Umbilical cord (tissue), 2 donors: ENCODE results near the gene FMN2. TPM values are rescaled to one million over a fixed set of nuclear protein-coding genes. Genes with fewer than 3 reads are reported as not detected.

Experiments used
- DNase-seq: peaks from one replicate; pipeline ENCODE4 v3.0.0-alpha.2; 2015; ENCODE audit warnings: low spot score
- total RNA-seq: library from RNA; depleted of rRNA; stranded (reverse); fragments of >200 nt; gene quantifications from one replicate; pipeline ENCODE4 v1.2.3, GENCODE V29; 2014; ENCODE audit warnings: low replicate concordance; ENCODE audit not compliant: insufficient read depth

The FMN2 gene
- total RNA-seq, 1 donor from 2014 or later = 6.5 TPM

DNA sequence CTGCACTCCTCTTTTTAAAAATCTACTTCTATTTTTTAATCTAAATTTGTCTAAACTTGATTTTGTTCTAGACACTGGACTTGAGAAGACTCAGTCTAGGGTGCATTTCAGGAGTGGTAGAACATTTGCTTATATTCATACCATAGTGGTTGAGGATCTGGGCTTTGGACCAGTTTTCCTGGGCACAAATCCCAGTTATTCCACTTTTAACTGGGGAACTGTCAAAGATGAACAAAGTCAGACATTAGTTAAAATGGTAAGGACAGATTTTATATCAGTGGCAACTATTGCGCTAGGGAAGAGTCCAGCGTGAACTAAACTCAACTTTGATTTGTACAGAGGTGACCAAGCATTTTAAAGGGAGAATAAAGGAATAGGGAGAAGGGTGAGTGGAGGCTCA lies 102.4 kb downstream of the FMN2 start:
- DNase-seq = peak; percentile 52

DNA sequence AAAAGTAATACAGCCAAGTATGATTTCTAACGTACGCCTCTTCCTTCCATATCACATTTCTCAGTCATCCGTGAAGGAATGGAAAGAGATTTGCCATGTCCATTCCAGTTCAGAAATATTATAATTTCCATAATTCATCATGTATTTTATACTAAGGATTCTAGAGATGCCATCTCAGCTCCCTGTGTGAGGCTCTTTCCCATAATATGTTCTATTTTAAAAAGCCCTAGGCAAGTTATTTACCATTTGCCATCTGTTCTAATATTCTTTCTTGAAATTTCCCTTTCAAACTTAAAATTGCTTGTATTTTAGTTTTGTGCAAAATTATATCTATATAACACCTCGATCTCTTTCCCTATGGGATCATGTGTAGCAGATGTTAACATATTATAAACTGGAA lies 106.7 kb downstream of the FMN2 start:
- no peak for DNase-seq

DNA sequence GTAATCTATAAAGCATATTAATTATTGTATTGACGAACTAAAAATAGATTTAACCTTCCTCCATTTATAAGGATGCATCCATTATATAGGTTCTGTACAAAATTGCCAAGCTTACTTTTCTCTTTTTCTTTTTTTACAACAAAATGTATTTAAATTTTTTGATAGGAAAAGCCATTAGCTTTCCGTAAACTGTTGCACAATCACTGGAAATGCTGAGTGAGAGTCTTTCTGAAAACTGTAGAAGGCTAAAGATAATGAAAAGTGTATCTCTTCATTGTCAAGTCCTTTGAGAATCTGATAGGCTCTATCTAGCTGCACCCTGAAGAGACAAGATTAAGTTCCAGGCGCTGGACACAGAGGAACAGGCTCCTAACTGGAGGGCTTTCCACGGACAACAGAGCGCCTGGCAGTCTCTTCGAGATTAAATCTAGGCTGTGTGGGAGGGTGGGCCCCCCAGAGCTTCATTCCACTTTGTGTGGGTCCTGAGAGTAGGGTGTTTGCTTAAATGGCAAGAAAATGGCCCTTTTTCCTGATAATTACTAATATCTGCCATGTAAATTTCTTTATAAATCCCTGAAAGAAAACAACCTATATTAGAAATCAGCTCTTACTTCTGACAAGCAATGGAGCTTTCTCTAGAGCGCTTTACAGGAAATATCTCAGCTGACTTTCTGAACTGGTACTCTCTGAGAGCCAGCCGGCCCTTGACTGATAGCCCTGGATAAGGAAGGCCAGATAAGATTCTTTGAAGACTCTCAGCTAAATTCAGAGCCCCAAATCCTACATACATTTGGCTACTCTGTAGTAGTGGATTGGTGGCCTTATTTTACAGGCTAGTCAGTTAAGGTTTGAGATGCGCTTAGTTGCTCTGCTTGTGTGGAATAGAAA lies 108.3 kb downstream of the FMN2 start:
- peak; percentile 69 for DNase-seq

DNA sequence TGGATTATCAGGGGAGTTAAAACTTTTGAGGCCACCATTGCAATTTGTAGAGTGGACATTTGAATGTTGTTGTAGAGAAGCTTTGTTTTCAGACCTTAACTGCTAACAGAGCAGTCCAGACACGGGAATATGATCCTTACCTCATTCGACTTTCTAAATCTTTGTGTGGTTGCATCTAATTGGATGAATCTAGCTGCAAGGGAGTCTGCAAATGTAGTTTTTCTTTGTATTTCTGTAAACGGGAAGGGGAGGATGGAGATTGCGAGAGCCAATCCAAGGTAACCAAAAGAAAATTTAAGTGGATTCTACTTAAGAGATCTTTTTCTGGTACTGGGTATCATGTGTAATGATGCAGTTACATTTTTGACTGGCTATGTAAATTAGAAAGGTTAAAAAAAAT lies 110.2 kb downstream of the FMN2 start:
- DNase-seq = no peak

DNA sequence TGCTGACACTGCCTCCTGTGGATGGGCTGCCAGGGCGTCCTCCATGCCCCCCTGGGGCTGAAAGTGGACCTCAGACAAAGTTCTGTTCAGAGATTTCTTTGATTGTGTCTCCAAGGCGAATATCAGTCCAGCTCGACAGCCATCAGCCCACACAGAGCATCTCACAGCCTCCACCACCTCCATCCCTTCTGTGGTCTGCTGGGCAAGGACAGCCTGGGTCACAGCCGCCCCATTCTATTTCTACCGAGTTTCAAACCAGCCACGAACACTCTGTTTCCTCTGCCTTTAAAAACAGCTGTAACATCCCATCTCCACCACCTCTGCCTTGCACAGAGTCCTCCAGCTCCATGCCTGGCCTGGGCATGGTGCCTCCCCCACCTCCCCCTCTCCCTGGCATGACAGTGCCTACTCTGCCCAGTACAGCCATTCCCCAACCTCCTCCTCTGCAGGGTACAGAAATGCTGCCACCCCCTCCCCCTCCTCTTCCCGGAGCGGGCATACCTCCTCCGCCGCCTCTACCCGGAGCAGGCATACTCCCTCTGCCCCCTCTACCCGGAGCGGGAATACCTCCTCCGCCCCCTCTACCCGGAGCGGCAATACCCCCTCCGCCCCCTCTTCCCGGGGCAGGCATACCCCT lies 115.5 kb downstream of the FMN2 start:
- DNase-seq = no peak

DNA sequence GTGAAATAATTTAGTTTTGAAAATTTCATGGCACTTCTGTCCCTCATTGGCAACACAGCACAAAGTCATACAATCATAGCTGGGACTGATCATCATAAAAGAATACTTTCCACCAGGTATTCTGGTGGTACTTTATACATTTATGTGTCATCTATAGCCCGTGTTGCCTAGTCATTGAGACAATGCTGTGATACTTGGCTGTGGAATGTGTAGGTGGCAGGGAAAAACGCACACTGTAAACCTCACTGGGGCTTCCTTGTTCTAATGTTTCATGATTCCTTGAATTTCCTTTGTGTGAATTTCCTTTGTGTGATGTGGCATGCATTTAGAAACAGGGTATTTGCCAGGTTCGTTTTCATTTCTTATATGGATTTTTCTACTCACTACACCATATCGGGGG lies 118.3 kb downstream of the FMN2 start:
- DNase-seq = no peak

DNA sequence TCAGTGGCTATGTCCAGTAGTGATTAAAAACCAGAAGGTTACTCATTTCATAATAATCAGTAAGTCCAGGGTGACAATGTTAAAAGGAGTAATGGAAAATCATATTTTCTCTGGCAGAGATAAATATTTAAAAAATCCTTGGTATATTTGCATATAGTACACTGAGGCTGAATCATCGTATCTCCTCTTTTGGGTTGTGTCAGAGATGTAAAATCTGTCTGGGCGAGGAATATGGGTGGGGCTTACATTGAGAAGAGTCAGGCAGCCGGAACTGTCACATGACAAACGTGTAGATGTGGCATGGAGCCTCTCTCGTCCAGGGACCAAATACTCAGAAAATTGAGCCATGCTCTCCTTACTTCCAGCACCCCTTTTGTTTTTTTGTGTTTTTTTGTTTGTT lies 120.9 kb downstream of the FMN2 start:
- DNase-seq = no peak

DNA sequence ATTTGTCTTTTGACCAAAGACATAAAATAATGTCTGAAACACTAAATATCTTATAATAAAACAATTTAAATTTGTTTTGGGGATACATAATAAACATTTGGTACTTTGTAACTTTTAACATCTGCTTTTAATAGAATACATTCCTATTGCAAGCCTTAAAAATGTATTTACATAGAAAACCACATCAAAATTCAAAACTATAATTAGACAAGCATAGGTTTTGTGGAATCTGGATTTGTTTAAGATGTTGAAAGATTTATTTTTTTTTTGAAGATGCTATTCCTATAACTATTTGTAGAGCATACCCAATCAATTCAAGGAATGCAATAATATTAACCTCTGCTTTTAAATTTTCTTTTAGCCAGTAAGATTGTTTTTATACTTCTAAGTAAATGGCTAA lies 125.7 kb downstream of the FMN2 start:
- DNase-seq = no peak

DNA sequence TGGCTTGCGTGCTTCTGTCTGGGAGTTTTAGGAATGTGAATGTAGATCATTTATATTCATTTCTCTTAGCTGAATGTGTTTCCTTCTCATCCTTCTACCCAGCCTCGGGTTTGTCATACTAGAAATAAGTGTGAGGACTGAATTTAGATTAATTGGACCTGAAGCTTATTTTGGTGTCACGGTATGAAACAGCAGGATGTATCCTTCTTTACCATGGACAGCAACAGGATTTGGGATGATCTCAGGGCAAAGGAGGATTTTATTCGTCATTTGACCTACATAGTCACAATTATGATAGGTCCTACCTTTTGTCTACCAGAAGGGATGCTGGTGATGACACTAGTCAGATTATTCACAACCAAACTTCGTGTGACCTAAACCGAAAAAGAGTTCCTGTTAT lies 127.4 kb downstream of the FMN2 start:
- DNase-seq = no peak

DNA sequence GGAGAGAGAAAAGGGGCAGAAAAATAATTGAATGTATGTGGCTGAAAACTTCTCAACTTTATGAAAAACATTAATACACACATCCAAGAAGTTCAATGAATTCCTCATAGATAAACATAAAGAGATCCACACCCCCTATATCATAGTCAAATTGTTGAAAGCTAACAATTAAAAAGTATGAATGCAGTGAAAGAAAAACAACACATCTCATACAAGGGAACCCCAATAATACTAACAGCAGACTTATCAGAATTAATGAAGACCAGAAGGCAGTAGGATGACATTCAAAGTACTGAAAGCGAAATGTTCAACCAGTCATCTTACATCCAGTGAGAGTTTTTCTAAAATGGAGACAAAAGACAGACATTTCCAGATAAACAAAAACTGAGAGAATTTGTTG lies 134.4 kb downstream of the FMN2 start:
- DNase-seq = no peak

DNA sequence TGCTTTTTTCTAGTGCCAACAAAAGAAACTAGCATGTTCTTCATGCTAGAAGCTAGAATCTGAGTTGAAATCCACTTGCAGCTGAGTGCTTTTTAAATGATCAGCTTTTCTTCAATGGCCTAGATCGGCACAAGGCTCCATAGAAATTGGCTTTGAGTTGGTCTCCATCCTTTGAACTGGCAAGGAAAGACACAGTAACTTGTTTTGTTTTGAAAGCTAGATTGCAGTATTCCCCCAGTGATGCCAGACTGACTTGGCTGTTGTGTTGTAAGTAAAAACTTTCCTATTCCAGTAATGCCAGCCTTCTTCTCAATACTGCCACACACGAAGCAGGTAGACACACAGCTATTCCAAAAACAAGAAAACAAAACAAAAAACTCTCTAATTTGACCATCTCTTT lies 139.1 kb downstream of the FMN2 start:
- DNase-seq = no peak

DNA sequence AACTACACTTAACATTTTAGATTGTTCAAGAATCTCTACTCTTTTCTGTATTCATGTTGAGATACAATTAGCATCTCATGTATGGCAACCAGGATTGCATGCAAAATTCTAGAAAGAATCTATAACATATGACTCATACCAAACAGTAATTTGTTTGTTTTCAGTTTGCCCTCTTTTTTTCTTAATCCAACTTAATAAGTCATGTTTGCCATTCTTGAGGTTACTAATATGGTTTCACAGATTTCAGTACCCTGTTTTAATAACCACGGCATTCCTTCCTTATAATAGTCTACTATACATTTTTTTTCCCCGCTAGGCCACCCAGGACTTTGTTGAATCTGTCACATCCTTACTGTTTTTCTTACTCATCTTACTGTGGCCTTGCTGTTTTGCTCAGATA lies 140.8 kb downstream of the FMN2 start:
- DNase-seq = no peak

DNA sequence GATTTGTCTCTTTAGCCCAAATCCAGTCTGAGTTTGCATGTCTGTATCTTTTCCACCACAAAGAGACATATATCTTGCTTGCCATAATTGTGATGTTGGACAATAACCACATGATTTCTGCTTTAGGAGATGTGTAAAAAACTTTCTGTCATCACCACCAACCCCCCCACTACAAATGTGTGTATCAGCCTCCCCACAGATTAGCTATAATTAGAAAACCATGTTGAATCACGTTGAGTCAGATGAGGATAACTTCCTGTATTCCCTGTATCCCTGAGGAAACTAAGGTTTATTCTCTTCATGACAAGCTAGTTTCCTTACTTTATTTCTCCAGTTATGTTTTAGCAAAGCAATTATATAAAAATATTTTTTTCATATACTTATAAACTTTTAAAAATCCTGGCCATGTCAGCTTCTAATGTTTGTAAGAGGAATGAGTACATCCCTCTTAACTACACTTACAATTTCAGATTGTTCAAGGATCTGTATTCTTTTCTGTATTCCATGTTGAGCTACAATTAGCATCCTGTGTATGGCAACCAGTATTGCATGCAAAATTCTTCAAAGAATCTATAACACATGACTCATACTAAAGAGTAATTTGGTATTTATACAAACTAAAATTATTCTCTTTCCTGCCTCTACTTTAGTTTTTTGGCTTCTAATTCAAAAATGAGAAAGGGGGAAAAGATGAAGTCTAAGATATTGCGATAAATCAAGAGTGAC lies 143.0 kb downstream of the FMN2 start:
- no peak for DNase-seq

DNA sequence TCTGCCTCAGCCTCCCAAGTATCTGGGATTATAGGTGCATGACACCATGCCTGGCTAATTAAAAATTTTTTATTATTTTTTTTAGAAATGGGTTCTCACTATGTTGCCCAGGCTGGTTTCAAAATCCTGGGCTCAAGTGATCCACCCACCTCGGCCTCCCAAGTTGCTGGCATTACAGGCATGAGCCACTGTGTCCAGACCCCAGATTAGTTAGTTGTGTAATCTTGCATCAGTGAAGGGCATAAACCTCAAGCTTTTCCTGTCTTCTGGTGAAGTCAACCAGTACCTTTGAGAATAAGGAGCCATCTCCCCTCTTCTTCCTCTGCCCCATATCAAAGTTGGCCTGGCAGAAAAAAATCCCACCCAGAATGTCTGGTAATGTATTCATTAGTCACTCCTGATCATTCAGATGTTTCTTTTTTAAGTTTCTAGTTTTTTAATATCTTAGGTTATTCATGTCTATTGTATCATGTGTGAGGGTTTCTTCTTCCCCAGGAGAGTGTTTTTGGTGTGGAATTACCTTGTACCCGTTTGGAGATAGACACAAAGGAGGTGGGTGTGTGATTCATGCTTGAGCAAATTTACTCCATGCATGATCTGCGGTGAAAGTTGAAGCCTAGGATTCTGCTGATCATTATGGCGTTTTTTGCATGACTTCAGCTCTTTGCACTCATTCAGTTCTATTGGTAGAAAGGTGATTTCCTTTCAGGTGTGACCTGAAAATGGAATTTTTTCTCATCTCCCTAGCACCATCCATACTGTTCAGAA lies 144.0 kb downstream of the FMN2 start:
- DNase-seq = no peak

DNA sequence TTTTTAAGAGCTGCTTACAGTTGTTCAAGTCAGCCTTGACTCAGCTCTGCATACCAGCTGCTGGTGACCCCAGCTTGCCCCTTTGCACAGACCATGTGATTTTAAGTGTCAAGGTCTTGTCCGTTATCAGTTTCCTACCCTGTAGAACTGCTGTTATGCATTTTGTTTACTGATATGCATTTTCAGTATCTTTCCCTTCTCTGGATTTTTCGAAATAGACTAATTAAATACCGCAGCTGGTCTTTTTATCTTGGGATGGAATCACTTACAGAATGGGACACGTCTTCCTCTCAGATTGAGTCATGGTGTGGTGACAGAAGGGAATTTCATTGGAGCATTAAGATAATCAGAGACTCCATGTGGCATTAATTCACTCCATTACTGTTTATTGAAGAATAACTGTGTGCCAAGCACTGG lies 145.6 kb downstream of the FMN2 start:
- peak; percentile 17 for DNase-seq

DNA sequence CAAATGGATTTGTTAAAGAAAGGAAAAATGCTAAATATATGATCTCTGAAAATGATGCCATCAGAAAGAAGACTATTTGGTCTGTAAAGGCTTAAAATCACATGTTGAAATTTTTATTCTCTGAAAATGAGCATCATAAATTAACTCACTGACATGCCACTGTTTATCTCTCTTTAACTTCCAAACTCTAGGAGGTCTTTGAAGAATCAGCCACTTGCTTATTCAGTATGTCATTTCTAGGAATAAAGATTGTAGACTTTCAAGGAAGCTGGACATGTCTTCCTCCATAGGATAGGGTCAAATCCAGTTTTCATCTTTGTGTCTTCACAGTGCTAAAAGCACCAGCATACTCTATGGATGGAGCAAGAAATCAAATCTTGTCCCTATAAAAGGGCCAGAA lies 147.6 kb downstream of the FMN2 start:
- DNase-seq = no peak

DNA sequence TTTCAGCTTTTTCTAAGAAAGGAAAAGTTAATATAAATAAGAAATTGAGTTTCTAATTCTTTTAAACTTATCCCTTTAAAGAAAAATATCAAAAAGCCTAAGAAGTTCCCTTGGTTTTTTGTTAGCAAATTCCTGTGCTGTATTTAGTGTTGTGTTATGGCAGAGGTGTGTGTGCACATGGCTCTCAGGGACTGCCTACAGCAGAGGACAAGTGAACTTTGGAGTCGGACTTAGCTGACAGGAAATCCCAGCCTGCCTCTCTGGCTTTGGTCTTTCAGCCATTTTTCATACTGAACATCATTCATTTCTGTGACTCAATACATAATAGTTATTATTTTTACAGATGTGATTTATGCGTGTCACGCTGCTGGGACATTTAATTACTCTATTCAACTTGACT lies 149.6 kb downstream of the FMN2 start:
- no peak for DNase-seq

DNA sequence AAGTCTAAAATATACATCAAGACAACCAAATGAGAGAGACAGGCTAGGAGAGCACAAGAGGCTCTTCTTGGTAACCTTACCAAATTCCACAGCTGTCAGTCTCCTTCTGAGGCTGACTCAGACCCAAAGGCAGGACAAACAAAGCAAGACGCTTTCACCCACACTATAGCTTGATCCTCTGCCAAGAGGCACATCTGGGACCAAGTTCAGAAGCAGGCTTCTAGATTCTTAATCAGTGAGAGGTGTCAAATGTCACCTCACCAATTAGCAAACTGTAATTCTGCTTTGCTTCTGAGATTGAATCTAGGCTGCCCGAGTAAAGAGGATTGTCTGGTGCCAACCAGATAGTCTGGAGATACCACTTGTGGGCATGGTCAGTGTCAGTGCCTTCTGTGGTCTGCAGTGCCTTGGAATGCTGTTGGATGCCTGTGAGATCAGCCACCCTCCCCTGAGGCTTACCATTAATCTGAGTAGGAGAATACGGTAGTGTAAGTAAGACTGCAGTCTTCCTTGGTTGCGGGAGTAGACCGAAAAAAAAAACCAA lies 151.0 kb downstream of the FMN2 start:
- peak; percentile 4 for DNase-seq

DNA sequence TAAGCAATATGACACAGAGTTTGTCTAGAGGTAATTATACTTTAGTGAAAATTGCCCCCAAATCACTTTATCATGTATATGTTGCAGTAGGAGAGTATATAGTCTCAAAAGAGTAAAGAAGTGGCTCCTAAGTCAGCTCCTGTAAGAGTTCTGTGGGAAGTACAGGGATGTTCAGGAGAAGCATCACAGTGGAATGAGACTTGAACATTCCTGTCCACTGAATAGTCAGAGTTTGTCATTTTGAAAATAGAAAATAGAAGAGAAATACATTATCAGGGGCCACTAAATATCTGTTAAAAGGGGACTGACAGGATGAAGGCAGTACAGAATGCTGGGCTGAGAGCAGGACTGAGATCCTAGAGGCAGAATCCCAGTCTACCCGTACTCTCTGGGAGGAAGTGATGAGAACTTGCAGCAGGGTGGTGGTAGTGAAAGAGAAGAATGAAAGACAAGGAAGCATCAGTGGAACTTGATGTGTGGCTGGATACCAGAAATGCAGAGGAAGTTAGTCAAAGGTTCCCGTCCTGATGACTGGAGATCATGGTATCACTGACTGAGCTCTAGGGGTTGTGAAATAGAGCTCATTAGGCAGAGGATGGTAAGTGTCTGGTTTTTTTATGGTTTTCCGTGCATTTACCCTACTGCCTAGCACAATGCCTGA lies 153.4 kb downstream of the FMN2 start:
- no peak for DNase-seq

DNA sequence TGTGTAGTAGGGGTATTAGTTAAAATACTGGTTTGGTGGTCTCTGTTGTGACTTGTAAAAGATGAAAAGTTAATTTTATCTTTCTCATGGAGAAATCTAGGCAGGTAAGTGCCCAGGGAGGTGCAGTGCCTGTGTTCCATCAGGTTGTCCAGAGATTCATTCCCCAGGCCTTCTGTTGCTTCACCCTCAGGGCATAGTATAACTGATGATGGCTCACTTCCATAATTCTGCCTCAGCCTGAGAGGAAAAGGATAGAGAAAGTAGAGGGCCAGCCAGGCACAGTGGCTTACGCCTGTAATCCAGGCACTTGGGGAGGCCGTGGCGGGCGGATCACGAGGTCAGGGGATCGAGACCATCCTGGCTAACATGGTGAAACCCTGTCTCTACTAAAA lies 153.9 kb downstream of the FMN2 start:
- no peak for DNase-seq

DNA sequence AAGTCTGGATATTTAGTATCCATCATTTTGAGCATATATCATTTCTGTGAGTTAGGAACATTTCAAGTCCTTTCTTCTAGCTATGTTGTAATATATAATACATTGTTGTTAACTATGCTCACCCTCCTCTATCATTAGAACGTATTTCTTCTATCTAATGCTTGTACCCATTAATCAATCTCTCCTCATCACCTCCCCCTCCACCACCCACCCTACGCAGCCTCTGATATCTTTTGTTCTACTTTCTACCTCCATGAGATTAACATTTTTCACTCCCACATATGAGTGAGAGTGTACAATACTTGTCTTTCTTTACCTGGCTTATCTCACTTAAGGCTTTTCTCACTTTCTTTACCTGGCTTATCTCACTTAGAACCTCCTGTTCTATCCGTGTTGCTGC lies 156.2 kb downstream of the FMN2 start:
- no peak for DNase-seq
